GM12872 (cell line): ENCODE measurements around the gene STT3B.

ENCODE experiments used
- CTCF ChIP-seq: IDR thresholded peaks from 3 replicates; pipeline ENCODE4 v1.5.1; 2011; ENCODE audit warnings: low read depth, mild to moderate bottlenecking, low read length, moderate library complexity; ENCODE audit not compliant: insufficient read depth

The STT3B gene

DNA sequence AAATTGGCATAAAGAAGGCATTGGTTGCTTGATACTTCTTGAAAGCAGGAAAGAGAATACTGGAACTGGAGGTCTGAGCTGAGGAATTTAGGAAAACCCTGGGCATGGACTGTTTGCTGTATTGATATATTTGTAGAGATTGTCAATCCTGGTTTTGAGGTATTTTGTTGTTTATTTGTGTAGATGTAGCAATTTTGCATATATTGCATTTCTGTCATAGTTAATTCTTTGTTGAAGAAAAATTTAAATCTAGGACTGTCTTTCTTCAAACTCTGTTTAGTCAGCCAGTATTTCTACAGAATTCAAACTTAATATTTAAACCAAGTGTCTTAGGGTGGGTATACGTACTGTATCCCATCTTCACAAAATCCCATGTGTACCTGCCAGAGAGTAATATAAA, 9.5 kb downstream of the STT3B start:
- no peak for TF ChIP-seq CTCF

- no peak for TF ChIP-seq CTCF
These were observed 10.7 kb downstream of the STT3B start for GRCh38 chr3:31543375-31543774.

DNA sequence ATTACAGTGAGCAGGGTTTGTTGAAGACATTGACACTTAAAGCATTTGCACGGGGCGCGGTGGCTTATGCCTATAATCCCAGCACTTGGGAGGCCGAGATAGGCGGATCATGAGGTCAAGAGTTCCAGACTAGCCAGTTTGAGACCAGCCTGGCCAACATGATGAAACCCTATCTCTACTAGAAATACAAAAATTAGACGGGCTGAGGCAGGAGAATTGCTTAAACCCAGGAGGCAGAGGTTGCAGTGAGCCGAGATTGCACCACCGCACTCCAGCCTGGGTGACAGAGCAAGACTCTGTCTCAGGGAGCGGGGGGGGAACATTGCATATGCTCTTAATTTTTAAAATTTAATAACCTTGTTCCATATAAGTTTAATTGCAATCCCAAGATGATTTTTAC, 11.9 kb downstream of the STT3B start:
- TF ChIP-seq CTCF: no peak

- TF ChIP-seq CTCF: no peak
These were observed 13.4 kb downstream of the STT3B start for GRCh38 chr3:31546162-31546561.

DNA sequence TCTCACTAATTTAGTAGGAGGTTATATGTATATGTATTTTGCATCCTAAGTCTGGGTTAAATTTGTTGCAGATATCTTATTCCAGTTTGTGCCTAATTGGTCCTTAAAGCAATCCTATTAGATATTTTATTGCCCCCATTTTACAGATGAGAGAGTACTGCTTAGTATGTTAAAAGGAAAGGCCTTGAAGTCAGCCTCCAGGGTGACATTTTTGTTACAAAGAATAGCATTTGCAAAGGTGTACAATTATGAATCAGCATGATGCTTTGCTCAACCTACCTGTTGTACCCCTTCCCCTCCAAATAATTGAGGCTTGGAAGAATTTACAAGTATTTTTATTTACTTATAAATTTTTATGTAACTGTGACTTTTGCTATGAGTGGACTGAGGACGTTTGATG, 14.0 kb downstream of the STT3B start:
- TF ChIP-seq CTCF: no peak

GRCh38 chr3:31550452-31551251, 17.9 kb downstream of the STT3B start:
- TF ChIP-seq CTCF: peak; percentile 62

DNA sequence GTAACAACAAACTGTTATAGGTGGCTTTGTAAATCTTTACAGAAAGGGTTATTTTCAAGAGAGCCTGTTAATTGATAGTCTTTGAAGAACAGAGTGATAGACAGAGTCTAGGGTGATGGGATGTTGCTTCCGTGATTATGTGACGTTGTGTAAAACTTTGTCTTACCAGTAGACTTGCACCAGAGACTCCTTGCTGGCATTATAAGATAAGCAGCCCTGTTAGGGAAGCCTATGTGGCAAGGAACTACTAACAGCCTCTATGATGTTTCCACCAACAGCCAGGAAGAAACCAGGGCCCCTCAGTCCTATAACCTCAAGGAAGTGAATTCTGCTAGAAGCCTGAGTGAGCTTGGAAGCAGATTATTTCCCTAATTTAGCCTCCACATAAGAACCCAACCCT, 18.9 kb downstream of the STT3B start:
- TF ChIP-seq CTCF: no peak
